NCI-H82 (cell line): ENCODE measurements around the gene FANK1.
A peak's percentile ranks its signal among the peaks of the same experiment; 100 is the strongest.
"Not testable (repeated sequence)": the region's sequence is repeated elsewhere in the genome, so short reads cannot be mapped to it uniquely, and the experiment has no call there.

Experiments
- DNase-seq: peaks from one replicate; lab custom pipeline; 2025; lab: John Stamatoyannopoulos, UW

Gene FANK1

GRCh38 chr10:125889441-125889840 lies 6.9 kb upstream of the FANK1 start:
- DNase-seq, result not testable (repeated sequence)

GRCh38 chr10:125892402-125892801 lies 4.0 kb upstream of the FANK1 start:
- DNase-seq, result not testable (repeated sequence)

- DNase-seq, result not testable (repeated sequence)
Observed at GRCh38 chr10:125894176-125894575, 2.2 kb upstream of the FANK1 start.

- peak; percentile 61 for DNase-seq
Observed at GRCh38 chr10:125895130-125896087, 955 bp upstream of the FANK1 start.

GRCh38 chr10:125897317-125897716 lies 953 bp downstream of the FANK1 start:
- DNase-seq, result not testable (repeated sequence)

GRCh38 chr10:125900963-125901362 lies 4.6 kb downstream of the FANK1 start:
- DNase-seq, result not testable (repeated sequence)

- peak; percentile 75 for DNase-seq
Observed at GRCh38 chr10:125903135-125903640, 6.8 kb downstream of the FANK1 start.

- DNase-seq, result not testable (repeated sequence)
Observed at GRCh38 chr10:125905069-125905994, 9.0 kb downstream of the FANK1 start.

- DNase-seq, result not testable (repeated sequence)
Observed at GRCh38 chr10:125907598-125907997, 11.2 kb downstream of the FANK1 start.

- DNase-seq, result not testable (repeated sequence)
Observed at GRCh38 chr10:125908813-125909212, 12.4 kb downstream of the FANK1 start.

- not testable (repeated sequence) for DNase-seq
Observed at GRCh38 chr10:125909491-125909890, 13.1 kb downstream of the FANK1 start.

- no peak for DNase-seq
Observed at GRCh38 chr10:125911145-125911544, 14.8 kb downstream of the FANK1 start.

GRCh38 chr10:125911990-125912389 lies 15.6 kb downstream of the FANK1 start:
- no peak for DNase-seq

- peak; percentile 67 for DNase-seq
Observed at GRCh38 chr10:125913277-125913676, 16.9 kb downstream of the FANK1 start.

GRCh38 chr10:125916977-125917376 lies 20.6 kb downstream of the FANK1 start:
- no peak for DNase-seq

GRCh38 chr10:125917704-125918361 lies 21.5 kb downstream of the FANK1 start:
- DNase-seq, result not testable (repeated sequence)

- not testable (repeated sequence) for DNase-seq
Observed at GRCh38 chr10:125921643-125922306, 25.4 kb downstream of the FANK1 start.

- no peak for DNase-seq
Observed at GRCh38 chr10:125925262-125925834, 29.0 kb downstream of the FANK1 start.

- DNase-seq, result peak; percentile 3
Observed at GRCh38 chr10:125926247-125926646, 29.9 kb downstream of the FANK1 start.

- DNase-seq, result not testable (repeated sequence)
Observed at GRCh38 chr10:125927265-125927664, 30.9 kb downstream of the FANK1 start.
